HG03060 (cell line): Measurements from ENCODE around the gene LONP2.
"Not testable (repeated sequence)": the region's sequence is repeated elsewhere in the genome, so short reads cannot be mapped to it uniquely, and the experiment has no call there.

Experiments used
- ATAC-seq: cut with Tn5 transposase; IDR thresholded peaks from one replicate; pipeline ENCODE4 v1.9.1; 2021; ENCODE audit warnings: low read depth, moderate number of reproducible peaks; ENCODE audit not compliant: unreplicated experiment

Gene LONP2

DNA sequence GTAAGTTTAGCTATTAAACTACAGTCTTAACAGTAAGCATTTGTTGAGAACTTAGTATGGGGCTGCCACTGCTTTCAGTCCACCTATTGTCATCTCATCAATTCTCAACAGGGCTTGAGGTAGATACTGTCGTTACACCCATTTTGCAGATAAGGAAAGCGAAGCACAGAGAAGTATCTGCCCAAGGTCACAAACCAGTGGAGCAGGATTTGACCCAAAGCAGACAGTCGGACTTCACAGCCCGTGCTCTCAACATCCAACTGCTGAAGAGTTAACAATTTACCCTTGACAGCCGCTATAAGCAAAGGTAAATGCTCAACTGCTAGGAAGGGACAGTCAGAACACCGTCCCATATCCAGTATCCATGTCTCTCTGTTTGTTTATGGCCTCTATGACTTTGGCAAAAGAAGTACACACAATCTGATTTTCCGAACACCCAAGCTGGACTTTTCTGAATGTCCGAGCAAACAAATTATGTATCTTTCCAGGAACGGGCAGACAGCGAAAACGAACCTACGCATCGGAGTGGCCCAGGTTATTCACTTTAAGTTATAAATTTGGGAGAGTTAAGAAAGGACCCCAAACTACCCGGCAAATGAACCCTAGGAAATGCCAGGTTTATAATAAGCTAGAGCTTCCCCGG, 139.9 kb downstream of the LONP2 start:
- ATAC-seq, result no peak

DNA sequence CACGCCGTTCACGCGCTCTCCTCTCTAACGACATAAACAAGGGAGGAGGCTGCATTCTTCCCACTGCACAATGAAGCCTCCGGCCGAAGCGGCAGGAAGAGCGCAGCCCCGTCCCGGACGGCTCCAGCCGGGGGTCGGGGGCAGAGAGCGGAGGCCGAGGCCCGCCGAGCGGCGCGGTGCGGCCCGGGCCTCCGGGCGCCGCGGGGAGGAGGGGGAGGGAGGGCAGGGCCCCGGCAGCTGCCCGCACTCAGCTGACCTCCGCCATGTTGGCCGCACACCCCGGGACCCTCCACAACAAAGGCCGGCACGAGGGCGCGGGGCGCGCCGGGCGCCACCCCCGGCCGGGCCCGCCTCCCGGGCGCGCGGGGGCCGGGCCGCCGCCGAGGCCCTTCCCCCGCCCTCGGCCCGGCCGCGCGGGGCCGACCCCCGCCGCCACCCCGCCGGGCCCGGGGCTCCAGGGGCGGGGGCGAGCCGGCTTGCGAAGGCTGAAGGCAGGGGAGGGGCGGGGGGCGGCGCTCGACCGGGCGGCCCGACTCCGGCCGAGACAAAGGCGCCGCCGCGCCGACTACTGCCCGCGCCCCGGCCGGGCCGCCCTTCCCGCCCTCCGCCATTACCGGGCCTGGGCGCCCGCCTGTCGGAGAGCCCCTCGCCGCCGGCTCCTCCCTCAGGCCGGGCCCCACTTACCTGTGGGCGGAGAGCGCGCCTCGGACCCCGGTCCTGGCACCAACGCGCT, 140.6 kb downstream of the LONP2 start:
- peak; percentile 20 for ATAC-seq

DNA sequence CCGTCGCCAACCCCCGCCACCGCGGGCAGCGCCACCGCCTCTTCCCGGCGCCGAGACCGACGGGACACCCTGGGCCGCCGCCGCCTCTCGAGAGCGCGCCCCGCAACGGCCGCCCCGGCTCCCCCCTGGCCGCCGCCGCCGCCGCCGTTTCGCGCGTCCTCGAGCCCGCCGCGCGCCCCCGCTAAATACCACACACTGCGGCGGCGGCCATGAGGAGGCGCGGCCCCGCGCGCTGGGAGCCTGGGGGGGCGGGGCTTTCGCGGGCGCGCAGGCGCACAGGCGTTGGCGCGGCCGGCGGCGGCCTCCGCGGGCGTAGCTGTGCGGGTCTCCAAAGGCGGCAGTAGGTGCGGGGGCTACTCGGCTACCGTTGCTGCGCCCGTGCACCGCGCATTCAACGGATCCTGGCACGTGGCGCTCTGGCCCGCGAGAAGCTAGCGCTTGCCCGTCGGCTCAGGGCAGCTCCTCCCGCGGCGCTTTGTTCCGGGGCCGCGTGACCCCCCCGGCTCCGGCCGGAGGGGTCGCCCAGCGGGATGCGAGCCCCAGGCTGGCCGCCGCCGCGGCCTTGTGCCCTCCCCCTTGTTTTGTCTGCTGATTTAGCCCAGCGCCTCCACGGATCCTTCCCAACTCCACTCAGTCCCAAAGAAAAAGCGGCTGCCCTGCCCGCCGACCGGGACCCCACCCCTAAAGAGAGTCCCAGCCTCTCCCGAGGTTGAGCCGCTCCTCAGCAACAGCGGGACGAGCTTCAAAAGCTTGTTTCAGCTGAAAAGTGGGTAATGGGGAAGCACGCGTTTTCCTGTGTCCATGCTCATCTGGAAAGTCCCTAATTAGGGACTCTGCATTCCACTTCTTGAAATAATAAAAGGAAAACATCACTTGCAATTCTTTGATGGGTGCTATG, 141.4 kb downstream of the LONP2 start, which contains the start of gene SIAH1:
SIAH1 (minus strand) TSS at position 161 of the 898 bp plus-strand sequence. CDS start 22,985 bp downstream, outside the sequence.
- ATAC-seq, result peak; percentile 29

DNA sequence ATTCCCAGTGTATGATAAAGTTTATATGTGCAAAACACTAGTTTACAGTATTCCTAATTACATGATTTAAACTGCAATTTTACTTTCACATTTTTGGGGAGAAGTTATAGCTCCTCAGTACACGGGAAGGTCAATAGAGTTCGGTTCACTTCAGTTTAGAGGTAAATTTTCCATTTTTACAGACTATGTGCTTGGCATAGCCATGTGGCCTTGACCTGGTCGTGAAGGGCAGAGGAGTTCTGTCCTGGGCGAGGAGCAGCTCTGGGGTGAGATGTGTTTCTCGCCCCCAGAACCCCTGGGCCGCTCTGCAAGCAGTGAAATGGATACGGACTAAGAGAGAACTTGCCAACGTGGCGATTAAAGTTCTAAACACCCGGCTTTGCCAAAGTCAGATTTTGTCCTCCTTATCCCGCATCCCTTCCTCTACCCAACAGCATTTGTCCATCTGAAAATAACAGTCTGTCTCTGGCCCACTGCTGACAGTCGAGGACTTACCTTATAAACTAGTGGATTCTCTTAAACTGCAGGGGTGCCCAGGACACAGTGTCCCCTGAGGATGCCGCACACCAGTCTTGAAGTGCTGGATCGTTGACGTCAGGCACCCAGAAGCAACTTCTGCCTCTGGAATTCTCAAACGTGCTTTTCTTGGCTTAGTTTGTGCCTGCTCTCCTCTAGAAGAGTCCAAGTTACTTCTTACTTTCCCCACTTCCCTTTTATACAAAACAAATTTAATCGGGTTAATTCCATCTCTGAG, 142.6 kb downstream of the LONP2 start:
- no peak for ATAC-seq

DNA sequence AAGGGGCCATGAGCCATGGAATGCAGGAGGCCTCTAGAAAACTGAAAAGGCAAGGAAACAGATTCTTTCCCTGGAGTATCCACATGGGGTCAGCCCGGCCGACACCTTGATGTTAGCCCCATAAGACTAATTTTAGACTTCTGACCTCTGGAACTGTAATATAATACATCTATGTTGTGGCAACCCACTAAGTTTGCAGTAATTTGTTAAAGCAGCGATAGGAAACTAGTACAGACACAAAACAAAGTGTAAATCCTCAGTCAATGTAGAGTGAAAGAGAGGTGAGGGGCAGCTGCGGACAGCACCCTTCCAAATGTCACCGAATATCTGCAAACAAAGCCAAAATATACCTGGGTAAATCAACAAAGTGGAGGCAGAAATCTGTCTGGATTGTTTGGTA, 148.3 kb downstream of the LONP2 start:
- ATAC-seq, result no peak

DNA sequence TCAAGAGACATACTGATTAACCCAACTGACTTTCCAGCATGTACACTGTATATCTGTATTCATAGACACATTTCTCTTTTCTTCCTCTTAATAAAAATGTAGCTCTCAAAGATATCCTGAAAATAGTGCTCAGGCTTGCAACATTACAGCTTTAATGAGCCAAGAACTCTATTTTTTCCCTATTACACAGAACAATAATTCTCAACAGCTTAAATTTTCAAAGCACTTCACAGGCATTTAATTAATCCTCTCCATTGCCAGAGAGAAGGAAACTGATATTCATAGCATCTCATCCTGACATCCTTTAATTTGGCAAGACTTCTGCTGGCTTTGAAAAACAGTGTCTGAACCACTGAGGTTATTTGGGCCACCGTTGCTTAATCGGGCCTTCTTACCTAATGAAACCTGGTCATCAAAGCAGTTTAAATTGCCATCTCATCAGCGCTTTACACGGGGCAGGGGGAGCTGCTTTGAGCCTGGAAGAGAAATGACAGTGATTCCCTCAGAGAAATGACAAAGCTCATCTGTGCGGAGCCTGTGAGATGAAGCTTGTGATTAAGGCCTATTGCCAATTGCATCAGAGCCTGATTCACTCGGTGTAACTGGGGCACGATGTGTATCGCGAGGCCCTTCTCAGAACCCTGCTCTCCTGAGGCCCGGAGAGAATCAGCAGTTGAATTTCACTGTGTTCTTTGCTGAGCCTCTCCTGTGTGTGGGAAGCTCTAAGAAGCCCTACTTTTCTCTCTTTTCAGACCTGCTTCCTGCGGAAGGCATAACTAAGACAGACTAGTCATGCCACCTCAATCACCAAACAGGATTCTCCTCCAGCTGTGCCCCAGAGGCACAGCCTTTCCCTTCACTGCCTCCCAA, 149.6 kb downstream of the LONP2 start:
- no peak for ATAC-seq

DNA sequence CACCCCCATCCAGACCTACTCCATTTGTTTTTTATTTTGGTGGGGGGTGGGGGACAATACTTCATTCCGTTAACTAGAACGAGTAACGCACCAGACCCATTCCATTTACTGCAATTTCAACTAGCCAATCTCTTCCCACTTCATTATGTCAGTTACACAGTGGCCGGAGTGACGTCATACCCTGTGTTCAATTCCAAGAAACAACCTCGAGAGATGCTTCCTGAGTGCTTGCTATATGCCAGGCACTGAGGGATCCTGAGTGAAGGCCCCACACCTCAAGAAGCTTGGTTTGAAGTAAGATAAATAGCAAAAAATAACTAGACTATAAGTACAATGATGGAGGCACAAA, 150.2 kb downstream of the LONP2 start:
- ATAC-seq, result no peak

DNA sequence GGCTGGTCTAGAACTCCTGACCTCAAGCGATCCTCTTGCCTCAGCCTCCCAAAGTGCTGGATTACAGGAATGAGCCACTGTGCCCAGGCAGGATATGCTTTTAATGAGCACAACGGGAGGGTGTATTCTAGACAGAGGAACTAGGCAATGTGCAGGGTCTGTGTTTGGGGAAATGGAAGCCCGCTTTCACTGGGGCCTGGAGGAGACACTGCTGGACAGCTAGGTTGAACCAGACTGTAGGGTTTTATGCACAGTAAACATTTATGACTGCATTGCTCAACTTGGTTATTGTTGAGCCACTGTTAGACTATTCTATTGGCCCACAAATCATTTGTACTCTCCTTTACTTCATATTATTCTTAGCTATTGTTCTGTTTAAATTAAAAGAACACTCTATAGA, 151.3 kb downstream of the LONP2 start:
- no peak for ATAC-seq

DNA sequence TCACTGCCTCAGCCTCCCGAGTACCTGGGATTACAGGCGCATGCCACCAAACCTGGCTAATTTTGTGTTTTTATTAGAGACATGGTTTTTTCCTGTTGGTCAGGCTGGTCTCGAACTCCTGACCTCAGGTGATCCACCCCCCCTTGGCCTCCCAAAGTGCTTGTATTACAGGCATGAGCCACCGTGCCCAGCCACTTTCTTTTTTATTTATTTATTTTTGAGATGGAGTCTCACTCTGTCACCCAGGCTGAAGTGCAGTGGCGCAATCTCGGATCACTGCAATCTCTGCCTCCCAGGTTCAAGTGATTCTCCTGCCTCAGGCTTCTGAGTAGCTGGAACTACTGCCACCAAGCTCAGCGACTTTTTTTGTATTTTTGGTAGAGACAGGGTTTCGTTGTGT, 158.4 kb downstream of the LONP2 start:
- not testable (repeated sequence) for ATAC-seq

DNA sequence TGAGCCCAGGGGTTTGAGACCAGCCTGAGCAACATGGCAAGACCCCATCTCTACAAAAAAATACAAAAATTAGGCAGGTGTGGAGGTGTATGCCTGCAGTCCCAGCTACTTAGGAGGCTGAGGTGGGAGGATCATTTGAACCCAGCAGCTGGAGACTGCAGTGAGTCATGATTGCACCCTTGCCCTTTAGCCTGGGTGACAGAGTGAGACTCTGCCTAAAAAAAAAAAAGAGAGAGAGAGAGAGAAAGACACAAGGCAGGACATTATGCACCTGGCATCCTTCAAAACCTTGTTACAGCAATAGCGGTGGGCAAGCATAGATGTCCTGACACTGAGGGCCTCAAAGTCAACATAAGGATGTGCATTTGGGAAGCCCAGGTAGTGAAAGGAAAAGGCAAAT, 161.1 kb downstream of the LONP2 start:
- ATAC-seq, result no peak

DNA sequence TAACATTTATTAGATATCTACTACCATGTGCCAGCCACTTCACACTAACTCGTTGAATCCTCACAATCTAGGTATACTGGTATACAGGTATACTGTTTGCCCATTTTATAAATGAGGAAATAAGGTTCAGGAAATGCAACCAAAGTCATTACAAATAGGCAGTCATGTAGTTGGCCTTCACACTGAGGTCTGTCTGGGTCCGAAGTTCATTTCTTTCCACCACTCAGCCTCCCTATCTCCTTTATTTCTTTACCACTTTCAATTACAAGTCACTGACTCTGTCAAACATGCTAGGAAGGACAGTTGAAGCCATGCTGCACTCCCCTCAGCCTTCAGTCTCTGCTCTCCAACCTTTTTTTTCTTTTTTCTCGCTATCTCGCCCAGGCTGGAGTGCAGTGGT, 161.8 kb downstream of the LONP2 start:
- ATAC-seq, result no peak
